Esophagus squamous epithelium (tissue), 4 donors: ENCODE results near the gene ATP1A4.

ENCODE experiments used
- POLR2A ChIP-seq, 4 donors: fragments of 450-650 bp; IDR thresholded peaks; one replicate each; pipeline ENCODE4 v1.6.1; 2017; ENCODE audit warnings: antibody characterized with exemption in 4 of 4, mild to moderate bottlenecking in 4 of 4, moderate library complexity in 3 of 4
- TF ChIP-seq, protein P1 (sequence below), 6 experiments: fragments of 450-650 bp in 4 of 6; fragments of 200-600 bp in 2 of 6; sonication (generic) in 2 of 6; IDR thresholded peaks; one replicate each; pipeline ENCODE4 v1.5.1; 2016 to 2019; ENCODE audit warnings: antibody characterized with exemption in 6 of 6, mild to moderate bottlenecking in 4 of 6, moderate library complexity in 4 of 6

- TF ChIP-seq, protein P1, sequence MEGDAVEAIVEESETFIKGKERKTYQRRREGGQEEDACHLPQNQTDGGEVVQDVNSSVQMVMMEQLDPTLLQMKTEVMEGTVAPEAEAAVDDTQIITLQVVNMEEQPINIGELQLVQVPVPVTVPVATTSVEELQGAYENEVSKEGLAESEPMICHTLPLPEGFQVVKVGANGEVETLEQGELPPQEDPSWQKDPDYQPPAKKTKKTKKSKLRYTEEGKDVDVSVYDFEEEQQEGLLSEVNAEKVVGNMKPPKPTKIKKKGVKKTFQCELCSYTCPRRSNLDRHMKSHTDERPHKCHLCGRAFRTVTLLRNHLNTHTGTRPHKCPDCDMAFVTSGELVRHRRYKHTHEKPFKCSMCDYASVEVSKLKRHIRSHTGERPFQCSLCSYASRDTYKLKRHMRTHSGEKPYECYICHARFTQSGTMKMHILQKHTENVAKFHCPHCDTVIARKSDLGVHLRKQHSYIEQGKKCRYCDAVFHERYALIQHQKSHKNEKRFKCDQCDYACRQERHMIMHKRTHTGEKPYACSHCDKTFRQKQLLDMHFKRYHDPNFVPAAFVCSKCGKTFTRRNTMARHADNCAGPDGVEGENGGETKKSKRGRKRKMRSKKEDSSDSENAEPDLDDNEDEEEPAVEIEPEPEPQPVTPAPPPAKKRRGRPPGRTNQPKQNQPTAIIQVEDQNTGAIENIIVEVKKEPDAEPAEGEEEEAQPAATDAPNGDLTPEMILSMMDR (IDR thresholded peaks at IDR 0.05): no peak
- no peak for TF ChIP-seq POLR2A (IDR thresholded peaks at IDR 0.05)
Measured at GRCh38 chr1:160222546-160222945, 71.1 kb downstream of the ATP1A4 start.
